ENCODE results near the gene MYLK. TPM values are rescaled to one million over a fixed set of nuclear protein-coding genes. Genes with fewer than 3 reads are reported as not detected.

MYLK gene
- total RNA-seq, 2 donors from 2014 or later, result 99.0 to 240 TPM

DNA sequence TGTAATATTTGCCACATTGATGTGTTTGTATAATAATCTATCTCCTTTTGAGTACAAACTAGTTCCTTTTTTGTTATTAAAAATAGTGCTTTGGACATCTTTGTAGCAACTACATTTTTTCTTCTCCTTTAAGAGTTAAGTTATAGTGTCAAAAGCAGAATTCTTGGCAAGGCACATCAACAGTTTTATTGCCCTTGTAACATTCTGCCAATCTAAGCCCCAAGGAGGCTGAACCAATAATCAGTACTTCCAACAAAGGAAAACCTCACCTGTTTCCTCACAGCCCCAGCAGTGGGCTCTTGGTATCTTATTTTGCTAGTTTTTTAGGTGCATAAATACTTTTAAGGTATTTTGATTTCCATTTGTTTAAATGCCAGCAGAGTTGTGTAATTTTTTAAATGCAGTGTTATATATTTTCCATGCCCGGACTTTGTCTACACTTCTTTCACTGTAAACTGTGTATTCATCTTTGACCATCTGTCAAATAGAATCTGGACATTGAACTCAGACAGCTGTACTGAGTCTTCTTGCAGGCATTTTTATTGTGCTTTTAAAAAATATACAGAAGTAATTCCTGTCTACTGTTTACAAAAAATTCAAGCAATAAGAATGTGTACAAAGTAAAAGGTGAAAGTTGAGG lies 101.0 kb downstream of the MYLK start:
- intact Hi-C loops (cut with DNase I, micrococcal nuclease), result no loop called here
- no peak for DNase-seq
- peak; percentile 75 for ATAC-seq

DNA sequence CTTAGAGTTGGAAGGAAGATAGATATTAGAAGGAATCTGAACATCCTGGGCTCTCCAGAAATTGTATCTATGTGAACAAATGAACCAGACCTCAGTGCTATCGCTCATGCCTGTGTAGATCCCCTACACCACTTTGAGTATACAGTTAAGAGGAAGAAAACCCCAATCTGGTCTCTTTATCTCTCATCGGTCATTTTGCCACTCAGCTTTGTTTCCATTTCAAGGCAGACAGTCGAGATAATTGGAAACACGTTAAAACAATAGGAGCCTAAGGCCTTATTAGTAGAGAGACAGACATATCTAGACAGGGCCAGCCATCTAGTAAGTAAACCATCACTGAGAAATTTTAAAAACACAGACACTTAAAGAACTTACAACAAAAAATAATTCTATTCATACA lies 101.6 kb downstream of the MYLK start:
- no peak for DNase-seq
- intact Hi-C loops (cut with DNase I, micrococcal nuclease), result no loop called here
- ATAC-seq, result no peak

DNA sequence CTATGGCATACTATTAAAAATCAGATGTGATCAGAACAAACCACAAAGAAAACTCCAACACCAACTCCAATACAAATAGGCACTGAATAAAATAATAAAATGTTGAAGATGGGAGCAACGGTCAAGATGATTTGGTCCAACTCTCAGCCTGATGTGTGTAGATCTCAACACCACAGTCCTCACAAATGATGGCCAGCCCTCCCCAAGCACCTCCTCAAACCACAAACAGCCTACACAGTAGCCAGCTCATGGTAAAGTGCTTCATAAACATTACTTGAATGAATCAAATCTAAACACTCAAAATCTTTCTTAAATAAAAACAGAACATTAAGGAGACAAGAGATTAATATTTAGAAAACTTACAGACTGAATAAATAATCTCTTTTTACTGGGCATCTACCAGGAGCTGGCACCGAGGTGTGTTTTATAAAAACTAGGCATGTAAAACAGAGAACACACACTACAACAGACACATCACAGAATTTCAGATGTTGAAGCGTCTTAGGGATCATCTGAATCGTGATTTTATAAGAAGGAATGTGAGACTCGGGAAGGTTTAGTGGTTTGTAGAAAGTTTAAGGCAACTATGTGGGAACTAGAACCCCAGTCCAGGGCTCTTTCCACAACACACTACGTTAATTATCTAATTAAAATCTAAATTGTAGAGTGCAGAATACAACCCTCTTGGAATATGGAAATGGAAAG lies 102.4 kb downstream of the MYLK start:
- intact Hi-C loops (cut with DNase I, micrococcal nuclease), result no loop called here
- ATAC-seq (no peak), DNase-seq (no peak)

DNA sequence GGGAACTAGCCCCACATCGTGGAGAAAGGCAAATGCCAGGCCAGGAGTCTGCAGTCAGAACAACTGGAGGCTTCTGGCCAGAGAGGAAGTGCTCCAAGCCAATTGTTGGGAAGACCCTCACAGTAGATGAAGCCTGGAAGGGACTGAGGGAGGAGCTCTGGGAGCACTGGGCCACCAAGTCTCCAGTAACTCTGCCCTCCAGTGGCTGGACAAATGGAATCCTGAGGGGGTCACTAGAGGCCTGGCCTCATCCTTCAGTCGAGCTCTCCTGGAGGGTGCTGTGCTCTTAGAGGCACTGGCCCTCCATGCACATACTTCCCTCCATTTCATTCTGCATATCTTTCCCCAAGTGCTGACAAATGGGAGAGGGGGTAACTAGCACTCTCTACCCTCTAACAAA lies 103.0 kb downstream of the MYLK start:
- intact Hi-C loops (cut with DNase I, micrococcal nuclease), result no loop called here
- ATAC-seq, result no peak
- DNase-seq, result no peak

DNA sequence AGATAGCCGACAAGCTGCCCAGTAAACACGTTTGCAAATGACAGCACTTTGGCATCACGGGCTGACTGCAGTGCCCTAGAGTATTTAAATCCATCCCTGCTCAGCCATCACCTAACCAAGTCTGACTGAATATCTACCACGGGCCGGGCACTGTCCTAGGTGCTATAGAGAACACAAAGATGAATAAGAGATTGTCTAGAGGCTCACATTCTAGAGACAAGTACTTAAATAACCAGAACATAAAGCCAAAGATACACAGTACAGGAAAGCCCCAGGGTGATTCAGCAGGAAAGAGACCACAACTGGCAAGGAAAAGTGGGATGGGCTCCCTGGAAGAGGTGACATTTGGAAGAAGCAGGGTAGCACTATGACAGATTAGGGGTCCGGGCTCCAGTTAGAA lies 103.5 kb downstream of the MYLK start:
- intact Hi-C loops (cut with DNase I, micrococcal nuclease), result no loop called here
- DNase-seq (no peak), ATAC-seq (no peak)

DNA sequence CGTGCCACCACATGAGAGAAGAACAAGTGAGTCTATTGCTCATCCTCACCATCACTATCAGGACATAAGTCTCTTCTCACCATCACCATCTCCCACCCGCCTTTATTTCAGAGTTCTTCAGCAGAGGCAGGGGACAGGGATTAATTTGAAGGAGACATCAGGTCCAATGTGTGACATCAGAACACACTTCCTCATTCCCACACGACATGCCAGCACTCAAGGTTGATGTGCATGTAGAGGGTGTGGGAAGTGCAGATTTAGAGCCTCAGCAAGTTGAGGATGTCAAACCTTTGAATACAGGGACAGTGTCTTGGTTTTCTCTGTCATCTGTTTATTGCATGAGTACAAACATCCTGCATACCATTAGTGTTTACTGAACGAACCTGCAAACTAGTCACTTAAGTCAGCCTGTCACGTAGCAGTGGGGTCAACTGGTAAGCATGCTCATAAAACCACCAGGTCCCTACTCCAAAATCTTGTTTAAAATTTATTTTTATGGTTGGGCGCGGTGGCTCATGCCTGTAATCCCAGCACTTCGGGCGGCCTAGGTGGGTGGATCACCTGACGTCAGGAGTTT lies 104.4 kb downstream of the MYLK start:
- intact Hi-C loops (cut with DNase I, micrococcal nuclease), result no loop called here
- peak; percentile 38 for ATAC-seq
- DNase-seq, result no peak

DNA sequence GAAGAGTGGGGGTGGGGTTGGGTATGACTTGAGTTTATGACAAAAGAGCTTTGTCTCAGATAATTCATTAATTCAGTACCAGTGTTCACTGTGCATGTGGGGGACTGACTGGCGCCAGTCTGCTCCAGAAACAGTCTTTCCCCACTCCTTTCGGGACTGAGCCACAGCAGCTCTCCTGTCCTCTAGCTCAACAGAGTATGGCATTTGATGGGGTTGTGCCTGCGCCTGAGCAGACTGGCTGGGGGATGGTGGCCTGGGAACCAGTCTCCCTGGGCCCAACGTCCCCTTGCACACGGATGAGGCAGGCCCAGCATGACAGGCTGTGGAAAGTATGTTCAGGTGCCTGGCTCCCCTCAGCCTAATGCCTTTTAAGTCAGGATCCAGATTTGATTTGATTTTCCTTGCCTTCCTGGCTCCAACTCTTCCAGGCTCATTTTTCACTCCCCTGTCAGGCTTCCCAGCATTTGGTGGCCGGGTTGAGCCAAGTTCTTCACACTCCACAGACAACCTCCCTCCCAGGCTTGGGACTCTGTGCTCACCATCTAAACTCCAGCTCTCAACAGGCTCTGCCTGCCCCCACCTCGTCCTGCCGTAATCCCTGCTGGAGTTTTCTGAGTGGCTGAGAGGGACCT lies 105.0 kb downstream of the MYLK start:
- ATAC-seq (no peak), DNase-seq (no peak)
- intact Hi-C loops (cut with DNase I, micrococcal nuclease), result no loop called here

DNA sequence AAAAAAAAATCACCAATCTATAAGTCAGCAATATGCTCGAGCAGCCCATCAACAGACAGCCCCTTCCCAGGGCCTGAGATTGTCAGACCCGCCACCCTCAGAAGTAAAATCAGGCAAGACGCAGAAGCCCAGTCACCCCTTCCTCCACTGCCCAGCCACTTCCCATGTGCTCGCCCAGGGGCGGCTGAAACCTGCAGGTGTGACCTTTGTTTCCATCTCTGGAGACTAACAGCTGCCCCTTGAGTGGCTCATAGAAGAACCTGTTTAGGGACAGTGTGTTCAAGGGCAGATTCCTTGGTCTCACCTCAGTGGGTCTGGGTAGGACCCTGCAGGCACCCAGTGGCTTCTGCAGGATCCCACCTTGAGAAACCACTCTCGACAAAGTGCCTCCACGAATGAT lies 105.6 kb downstream of the MYLK start:
- no peak for DNase-seq
- intact Hi-C loops (cut with DNase I, micrococcal nuclease), result no loop called here
- no peak for ATAC-seq

DNA sequence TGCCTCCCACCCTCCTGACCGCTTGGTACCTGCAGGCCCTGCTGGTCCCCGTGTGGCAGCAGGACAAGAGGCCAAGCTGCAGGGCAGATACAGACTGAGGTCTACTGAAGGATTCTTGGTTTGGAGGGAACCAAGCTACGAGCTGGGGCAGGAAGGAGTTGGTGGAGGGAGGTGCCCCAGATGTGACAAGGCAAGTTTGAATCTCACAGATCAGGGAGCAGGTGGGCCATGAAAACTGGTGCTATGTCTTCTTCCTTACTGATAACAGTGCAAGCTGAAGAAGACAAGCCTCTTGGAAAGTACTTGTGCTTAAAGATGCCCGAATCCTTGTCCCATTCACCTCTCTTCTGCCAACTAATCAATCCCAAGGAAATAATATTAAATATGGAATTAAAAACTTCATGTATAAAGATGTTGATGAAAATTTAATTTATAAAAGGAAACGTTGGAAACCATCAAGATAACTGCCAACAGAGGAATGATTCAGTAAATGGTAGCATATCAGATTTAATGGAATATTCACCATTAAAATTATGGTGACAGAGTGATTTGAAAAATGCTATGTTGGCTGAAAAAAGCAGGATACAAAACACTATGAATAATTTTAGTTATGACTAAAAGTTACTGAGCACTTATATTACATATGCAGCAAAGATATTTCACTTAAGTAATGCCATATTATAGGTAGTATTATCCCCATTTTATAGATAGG lies 107.9 kb downstream of the MYLK start:
- no peak for ATAC-seq
- DNase-seq, result no peak
- intact Hi-C loops (cut with DNase I, micrococcal nuclease), result no loop called here

DNA sequence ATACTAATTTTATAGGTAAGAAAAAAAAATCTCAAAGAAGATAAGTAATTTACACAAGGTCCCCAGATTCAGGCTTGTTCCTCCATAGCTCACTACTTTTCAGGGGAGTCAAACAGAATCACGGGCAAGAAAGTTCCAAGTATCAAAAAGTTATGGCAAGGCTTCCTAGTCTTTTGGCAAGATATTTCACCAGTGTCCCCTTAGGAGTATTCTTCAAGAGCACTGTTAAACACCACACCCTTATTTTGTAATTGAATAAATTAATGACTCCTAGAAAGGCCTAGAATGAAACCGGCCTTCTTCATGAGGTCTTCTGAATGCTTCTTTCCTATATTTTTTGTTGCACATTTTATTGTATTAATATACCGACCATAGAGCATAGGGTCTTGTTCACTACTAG lies 109.7 kb downstream of the MYLK start:
- ATAC-seq (no peak), DNase-seq (no peak)
- intact Hi-C loops (cut with DNase I, micrococcal nuclease), result no loop called here

DNA sequence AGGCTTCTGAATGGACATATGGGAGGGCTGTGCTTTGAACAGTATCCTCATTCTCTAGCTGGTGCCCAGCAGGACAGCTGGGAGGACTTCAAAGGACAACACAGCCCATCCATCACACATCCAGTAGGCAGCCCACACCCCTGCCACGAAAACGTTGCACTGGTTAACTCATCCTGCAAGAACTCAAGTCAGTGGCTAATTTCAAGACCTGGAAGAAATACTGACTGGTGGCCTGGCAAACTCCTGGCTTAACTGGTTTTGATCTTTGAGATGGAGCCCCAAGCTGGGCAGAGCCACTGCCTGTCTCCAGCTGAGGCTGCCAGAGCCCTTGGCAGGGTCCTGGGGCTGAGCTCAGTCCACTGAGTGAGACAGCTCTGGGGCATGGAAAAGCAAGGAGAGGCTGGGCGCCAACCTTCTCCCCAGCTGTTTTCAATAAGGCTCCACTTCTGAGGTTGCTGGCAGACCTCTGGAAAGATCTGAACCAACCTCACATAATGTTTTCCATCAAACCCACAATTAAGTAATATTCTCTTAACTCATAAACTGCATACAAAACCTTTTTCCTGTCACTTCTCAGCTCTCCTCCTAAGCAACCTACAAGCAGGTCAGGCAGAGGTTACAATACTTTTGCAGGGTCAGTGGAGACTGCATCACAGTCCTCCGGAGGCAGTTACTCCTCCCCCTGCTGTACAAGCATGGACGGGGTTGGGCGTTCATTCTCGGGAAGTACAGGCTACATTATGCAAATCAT lies 110.3 kb downstream of the MYLK start:
- no peak for ATAC-seq
- intact Hi-C loops (cut with DNase I, micrococcal nuclease), result no loop called here
- no peak for DNase-seq

DNA sequence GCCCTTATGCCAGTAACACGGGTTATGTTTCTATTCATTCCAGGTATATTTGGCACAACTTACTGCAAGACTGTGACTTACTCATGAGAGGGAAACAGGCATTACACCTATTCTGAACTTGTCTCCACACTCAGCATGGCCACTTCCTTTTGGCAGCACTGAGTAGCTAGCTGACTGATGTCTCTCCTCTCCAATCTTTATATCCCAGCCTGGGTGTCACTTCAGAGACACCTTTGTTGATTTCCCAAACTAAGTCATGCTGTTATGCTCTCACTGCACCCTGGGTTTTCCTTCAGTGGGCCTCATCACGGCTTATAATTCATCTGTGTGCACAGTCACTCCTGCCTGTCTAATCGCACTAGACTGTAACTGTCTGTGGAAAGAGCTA lies 114.8 kb downstream of the MYLK start:
- DNase-seq, result no peak
- intact Hi-C loops (cut with DNase I, micrococcal nuclease), result no loop called here
- ATAC-seq, result peak; percentile 30

DNA sequence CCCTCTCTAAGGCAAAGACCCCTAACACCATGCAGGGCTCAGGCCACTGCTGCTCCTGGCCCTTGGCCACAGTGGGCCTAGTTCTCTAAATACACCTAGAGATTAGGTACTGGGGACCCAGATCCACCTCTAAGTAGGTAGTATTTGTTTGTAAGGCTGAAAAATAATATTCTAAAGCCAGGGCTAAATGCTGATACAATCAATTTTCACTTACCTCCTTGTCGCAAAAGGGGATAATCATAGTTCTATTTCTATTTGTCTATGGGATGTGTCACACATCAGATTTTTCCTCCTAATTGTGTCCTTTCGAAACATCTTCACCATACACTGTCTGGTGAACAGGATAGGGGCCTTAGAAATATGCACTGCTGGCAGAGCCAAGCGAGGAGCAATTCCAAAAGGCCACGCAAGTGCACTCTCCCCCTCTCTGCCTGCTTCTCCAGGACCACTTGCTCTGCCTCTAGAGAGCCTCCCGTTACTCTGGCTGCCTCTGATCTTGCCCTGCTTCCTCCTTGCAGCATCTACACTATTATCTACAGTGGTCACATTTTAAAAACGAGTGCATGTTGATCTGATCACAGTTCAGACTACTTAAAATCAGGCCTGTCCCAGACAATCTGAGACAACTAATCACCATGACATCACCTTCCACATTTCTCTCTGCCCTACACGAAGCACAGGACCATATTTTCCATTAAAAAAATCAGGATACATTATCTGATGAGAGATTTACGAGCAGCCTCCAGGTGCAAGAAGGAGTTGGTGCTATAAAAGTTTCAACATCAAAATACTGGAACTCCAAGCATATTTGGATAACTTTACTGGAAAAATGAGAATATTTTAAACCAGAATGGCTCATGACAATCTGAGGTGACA lies 115.4 kb downstream of the MYLK start:
- intact Hi-C loops (cut with DNase I, micrococcal nuclease), result no loop called here
- DNase-seq, result no peak
- ATAC-seq, result no peak

DNA sequence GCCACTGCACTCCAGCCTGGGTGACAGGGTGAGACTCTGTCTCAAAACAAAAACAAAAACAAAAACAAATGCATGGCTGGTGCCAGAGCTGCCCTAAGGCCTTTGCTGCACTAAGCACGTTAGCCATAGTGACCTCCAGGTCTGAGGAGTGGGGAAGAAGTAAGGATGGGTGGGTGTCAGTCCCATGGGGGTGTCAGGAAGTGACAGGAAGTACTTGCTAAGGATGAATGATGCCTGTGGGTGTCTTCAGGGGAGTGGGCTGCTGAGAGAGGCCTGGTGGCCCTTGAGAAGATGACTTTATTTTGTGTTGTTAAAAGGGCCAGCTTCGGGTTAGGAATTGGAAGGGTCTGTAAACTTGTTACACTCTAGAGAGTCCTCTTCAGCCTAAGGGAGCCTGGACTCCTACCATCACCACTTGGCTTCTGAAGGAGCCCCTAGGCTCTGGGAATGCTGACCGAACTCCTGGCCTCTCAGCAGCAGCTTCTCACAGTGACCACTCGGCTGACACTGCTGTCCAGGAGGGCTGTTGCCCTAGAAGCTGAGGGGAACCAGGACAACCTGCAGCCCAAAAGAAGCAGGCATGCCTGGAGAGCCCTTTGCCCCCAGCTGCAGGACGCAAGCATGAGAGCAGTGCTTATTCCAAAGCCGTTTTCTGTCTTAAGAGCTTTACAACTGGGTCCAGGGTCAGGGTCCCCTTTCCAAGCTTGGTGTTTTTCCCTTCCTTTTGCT lies 116.4 kb downstream of the MYLK start:
- ATAC-seq (no peak), DNase-seq (no peak)
- intact Hi-C loops (cut with DNase I, micrococcal nuclease), result no loop called here

DNA sequence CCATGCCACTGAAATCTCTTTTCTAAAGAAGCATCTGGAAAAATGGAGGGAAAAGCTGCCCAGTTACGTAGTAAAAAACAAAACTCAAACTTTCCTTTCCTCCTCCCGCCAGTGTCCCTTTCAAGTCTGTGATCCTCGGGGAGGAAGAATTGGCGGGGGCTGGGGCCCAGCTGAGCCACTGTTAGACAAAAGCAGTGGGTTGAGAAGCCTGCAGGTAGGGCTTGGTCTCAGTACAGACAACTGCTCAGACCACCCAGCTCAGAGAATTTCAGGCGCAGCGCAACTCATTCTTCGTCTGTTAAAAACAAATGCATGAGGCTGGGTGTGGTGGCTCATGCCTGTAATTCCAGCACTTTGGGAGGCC lies 117.1 kb downstream of the MYLK start:
- no peak for DNase-seq
- no peak for ATAC-seq
- intact Hi-C loops (cut with DNase I, micrococcal nuclease), result no loop called here

DNA sequence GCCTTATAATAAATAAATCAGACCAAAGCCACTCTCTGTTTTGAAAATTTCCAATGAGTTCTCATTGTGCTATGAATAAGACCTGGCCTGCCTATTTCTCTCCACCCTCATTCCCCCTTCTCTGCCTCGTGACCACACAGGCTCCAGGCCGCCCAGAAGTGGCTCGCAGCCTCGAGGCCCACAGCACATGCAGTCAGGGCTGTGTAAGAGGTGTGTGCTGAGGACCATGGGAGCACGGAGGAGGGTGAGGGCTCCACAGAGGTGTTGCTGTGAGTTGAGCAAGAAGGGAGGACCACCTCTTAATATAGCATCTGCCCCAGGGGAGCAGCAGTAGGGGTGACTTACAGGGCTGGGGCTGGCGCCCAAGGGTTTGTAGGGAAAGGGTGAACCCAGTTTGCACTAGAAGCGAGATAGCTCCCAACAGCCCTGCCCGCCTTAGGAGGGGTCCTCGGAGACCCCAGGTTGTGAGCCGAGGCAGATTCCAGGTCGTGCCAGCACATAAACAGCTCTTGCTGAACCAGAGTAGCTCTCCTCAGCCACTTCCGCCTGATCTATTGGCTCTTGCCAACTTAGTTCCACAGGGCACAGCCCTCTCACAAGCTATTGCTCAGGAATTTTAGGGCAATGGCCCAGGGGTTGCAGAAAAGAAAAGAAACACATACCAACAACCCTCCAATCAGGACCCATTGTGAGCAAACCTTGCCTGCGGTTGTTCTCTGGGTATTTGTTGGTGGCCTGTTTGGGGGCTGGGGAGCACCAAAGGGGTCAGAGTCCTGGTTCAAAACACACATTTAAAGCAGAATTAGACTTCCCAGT lies 117.7 kb downstream of the MYLK start:
- intact Hi-C loops (cut with DNase I, micrococcal nuclease), result no loop called here
- DNase-seq (no peak), ATAC-seq (peak; percentile 21)
